ENCODE results near the gene XAB2.
"Not testable (repeated sequence)": the region's sequence is repeated elsewhere in the genome, so short reads cannot be mapped to it uniquely, and the experiment has no call there.

Gene XAB2

GRCh38 chr19:7648265-7649014, 19.1 kb upstream of the XAB2 start:
- no peak for DNase-seq

DNA sequence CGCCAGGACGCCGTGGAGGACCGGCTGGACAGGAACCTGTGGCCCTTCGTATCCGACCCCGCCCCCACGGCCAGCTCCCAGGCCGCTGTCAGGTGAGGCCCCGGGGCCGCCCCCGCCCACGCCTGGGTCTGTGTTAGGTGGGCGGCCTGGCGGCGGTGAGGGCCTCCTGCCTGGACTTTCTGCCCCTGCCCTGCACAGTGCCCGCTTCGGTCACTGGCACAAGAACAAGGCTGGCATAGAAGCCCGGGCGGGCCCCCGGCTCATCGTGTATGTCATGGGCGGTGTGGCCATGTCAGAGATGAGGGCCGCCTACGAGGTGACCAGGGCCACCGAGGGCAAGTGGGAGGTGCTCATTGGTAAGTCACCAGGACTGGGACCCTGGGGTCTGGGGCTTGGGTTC, 17.8 kb upstream of the XAB2 start:
- no peak for DNase-seq

DNA sequence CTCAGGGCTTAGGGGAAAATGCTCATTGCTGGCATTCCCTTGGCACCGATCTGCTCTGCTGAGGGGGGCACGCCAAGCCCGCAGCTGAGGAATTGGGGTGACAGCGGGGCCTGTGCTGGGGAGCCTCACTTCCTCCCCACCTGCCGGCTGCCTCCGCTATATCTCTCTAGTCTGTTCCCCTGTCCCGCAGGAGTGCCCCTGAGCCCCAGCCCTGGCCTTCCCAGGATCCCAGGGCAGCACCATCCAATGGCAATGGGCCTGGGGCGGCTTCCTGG, 17.0 kb upstream of the XAB2 start:
- DNase-seq, result no peak

- DNase-seq, result no peak
These were observed 16.5 kb upstream of the XAB2 start for GRCh38 chr19:7645656-7646425.

DNA sequence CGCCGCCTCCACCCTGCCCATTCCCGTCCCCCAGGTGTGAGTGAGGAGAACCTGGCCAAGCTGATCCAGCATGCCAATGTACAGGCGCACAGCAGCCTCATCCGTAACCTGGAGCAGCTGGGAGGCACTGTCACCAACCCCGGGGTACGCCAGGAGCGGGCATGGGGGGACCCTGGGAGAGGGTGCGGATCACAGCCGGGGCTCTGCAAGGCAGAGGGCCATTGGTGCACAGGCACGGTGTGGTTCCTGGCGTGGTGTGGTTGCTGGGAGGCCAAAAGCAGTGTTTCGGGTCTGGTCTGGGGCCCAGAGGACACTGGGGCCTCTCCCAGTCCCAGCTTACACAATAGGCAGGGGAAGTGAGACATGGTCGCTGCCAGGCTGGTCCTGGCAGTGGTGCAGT, 15.8 kb upstream of the XAB2 start:
- no peak for DNase-seq

GRCh38 chr19:7644550-7644877, 15.2 kb upstream of the XAB2 start:
- DNase-seq, result no peak

DNA sequence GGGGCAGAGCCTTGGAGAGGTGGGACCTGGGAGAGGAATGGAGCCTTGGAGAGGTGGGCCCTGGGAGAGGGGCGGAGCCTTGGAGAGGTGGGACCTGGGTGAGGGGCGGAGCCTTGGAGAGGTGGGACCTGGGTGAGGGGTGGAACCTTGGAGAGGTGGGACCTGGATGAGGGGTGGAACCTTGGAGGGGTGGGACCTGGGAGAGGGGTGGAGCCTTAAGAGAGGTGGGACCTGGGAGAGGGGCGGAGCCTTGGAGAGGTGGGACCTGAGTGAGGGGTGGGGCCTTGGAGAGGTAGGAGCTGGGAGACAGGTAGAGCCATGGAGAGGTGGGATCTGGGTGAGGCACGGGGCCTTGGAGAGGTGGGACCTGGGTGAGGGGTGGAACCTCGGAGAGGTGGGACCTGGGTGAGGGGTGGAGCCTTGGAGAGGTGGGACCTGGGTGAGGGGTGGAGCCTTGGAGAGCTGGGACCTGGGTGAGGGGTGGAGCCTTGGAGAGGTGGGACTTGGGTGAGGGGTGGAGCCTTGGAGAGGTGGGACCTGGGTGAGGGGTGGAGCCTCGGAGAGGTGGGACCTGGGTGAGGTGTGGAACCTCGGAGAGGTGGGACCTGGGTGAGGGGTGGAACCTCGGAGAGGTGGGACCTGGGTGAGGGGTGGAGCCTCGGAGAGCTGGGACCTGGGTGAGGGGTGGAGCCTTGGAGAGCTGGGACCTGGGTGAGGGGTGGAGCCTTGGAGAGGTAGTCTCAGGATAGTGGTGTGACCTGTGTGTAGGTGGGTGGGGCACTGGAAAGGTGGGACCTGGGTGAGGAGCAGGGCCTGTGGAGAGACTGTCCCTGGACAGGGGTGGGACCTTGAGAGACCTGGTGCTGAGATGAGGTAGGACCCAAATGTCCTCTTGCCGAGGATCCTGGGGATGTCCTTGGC, 14.5 kb upstream of the XAB2 start:
- DNase-seq, result not testable (repeated sequence)

DNA sequence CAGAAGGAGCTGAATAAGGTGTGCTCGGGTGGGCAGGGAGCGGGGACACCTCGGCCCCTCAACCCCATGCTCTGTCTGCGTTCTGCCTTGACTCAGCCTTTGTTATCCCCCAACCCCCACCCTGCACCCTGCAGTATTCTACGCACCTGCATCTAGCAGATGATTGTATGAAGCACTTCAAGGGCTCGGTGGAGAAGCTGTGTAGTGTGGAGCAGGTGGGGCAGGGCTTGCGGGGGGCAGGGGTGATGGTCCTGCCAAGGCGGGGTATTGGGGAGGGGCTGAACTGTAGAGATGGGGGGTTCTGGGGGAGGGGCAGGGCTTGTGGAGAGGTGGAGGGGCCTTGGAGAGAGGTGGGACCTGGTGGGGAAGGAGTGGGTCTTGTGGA, 13.7 kb upstream of the XAB2 start:
- no peak for DNase-seq

DNA sequence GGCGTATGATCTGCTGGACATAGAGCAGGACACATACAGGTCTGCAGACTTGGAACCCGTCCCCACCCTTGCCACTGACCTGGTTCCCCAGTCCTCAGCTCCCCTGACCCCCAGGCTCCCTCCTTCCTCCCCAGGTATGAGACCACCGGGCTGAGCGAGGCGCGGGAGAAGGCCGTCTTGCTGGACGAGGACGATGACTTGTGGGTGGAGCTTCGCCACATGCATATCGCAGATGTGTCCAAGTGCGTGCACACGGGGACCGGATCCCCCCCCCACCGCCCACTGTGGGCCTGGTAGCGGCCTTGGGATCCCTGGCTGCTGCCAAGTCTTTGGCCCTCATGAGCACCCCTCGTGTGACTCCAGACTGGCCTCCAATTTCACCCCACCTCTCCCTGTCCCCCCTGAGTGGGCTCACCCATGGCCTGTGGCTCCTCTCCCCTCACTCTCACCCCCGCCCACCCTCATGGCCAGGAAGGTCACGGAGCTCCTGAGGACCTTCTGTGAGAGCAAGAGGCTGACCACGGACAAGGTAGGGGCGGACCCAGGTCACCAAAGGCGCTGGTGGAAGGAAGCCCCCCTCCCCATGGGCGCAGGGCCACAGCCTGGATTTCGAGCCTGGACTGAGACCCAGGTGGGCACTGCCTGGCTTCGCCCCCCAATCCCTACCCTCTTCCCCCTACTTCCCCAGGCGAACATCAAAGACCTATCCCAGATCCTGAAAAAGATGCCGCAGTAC, 13.1 kb upstream of the XAB2 start:
- DNase-seq, result no peak

DNA sequence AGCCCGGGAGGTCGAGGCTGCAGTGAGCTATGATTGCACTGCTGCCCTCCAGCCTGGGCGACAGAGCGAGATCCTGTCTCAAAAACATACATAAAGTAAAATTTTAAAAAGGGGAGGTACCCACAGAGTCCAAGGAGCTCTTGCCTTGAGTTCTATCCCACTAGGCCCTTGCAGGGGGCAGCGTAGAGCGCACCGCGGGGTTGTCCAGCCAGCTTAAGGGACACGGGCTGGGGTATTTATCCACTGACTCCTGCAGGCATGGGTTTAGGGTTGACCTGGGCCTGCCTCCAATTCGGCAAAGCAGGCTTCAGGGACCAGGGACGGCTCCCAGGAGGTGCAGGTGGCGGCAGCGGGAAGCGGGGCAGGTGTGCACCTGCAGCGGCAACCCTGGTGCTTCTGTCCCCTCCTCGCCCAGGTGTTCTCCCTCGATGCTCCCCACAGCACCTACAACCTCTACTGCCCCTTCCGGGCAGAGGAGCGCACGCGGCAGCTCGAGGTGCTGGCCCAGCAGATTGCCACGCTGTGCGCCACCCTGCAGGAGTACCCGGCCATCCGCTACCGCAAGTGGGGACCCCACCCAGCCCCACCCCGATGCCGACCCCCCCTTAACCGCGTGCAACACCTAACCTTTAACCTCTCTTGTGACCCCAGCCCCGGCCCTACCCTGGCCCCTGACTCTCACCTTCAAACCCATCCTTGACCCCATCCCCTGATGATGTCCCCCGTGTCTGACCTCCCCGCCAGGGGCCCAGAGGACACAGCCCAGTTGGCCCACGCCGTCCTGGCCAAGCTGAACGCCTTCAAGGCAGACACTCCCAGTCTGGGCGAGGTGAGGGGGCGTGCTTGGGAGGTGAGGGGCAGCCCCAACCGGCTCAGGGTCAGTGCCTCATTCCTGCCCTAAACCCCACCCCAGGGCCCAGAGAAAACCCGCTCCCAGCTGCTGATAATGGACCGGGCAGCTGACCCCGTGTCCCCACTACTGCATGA, 12.2 kb upstream of the XAB2 start:
- DNase-seq, result no peak

GRCh38 chr19:7640803-7641202, 11.5 kb upstream of the XAB2 start:
- DNase-seq, result no peak

- no peak for DNase-seq
These were observed 10.6 kb upstream of the XAB2 start for GRCh38 chr19:7639863-7640348.

- DNase-seq, result no peak
These were observed 9.6 kb upstream of the XAB2 start for GRCh38 chr19:7638802-7639465.

DNA sequence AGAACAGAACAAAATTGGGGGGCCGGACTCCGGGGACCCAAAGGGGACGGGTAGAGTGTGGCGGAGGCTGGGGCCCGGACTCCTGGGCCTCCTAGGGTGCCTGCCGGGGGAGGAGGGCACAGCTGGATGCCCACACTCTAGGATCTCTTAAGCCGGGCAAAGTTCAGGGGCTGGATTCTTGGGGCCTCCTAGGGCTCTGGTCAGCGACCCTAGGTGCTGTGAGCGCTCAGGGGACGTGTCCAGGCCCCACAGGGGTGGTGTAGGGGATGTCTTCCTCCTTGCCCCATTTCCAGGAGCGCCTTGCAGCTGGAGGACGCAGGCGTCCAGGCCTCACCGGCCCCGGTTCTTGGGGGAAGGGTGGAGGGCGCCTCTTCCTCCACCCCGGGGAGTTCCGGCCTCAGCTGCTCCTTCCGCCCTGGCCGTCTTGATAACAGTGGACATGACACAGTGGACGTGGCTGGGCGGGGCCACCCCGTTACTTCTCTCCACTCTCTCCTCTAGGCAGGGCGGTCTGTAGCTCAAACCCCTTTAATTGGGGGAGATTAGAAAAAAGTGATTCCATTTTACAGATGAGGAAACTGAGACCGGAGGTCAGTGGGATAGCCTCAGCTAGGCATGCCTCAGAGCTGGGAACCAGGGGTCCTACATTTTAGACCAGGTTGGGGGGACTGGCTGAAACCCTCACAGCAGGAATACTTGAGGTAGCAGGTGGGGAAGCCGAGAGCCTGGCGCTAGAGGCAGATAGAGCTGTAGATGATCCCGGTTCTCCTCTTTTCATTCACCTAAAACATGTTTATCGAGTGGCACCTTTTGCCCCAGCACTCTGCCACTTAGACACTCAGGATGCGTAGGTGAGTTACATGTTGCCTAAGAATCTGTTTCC, 8.3 kb upstream of the XAB2 start:
- DNase-seq, result no peak

GRCh38 chr19:7636691-7637373, 7.5 kb upstream of the XAB2 start, which contains the start of gene STXBP2:
TSS of gene STXBP2 (plus strand) at chr19:7637110. CDS start at chr19:7637150, 40 bp downstream.
- peak; percentile 90 for DNase-seq

- no peak for DNase-seq
These were observed 7.0 kb upstream of the XAB2 start for GRCh38 chr19:7636317-7636690.

DNA sequence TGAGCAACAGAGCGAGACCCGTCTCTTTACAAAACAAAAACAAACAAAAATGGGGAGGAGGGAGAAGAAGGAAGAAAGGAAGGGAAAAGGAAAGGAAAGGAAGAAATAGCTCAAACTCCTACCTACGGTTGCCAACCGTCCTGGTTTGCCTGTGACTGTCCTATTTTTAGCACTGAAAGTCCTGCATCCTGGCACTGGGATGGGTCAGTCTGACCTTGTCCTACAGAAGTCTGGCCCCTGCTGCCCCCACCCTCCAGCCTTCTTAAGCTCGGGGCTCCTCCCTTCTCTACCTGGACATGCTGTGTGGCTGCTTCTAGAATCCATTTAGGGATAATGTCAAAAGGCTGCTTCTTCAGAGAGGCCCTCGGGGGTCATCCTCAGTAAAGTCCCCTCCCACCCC, 6.3 kb upstream of the XAB2 start:
- DNase-seq, result no peak

DNA sequence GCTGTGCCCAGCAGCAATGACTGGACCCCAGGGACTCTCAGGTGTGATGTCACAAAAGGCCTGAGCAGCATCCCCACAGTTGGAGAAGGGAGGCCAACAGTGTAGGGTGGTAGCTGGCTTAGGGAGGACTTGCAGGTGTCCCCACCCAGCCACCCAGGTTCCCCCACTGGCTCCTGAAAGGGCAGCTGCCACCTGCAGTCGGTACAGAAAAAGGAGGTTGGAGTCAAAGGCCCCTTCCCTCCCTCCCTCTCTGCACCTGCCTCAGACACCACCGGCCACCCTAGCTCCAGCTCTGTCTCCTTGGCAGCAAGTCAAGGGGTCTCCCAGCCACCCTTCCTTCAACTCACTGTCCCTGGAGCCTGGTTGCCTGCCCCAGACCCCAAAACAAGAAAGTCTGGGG, 4.4 kb upstream of the XAB2 start, which contains the start of gene PCP2:
PCP2 (minus strand) TSS at position 22 of the 400 bp plus-strand sequence. CDS start 262 bp downstream, outside the sequence.
- DNase-seq, result no peak

Data from effector CD4-positive, alpha-beta T cell (primary cell).